Activated CD4-positive, alpha-beta T cell treated with anti-CD3 and anti-CD28 coated beads, Interleukin-2, amount 50 U/mL, for 4 hours (primary cell): ENCODE data around the gene DCAKD.
"Not testable (repeated sequence)": the region's sequence is repeated elsewhere in the genome, so short reads cannot be mapped to it uniquely, and the experiment has no call there.

Source experiments
- DNase-seq, 2 experiments: peaks; one replicate each; pipeline ENCODE4 v3.0.0-alpha.2; 2020

The DCAKD gene

GRCh38 chr17:45061606-45062205 is 10.3 kb upstream of the DCAKD start:
- no peak for DNase-seq

DNA sequence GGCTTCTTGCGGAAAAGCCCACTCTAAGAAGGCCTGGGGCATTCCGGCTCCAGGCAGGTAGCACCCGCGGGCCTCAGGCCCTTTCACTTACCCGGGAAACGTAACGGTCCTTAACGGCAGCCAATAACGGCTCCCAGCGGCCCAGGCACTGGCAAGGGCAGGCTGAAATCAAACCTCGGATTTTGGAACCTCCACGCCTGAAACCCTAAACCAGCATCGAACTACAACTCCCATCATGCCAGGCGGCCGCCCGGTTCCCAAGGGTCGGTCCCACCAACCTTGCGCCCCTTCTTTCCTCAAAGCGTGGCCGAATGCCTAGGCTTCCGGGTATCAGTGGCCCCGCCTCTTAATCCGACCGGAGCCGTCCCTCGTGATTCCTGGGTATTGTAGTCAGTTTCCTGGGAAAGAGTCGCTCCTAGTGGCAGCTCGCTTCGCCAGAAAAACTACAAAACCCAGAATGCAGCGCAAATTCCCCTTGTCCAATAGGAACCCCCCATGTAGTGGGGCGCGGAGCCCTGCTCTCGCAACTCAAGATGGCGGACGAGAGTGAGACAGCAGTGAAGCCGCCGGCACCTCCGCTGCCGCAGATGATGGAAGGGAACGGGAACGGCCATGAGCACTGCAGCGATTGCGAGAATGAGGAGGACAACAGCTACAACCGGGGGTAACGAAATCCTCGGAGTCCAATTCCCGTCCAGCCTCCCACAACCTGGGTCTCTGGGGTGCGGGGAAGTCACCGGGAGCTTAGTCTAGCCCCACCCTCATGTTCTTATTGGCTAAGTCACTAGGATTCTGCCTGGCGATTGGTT is 9.6 kb upstream of the DCAKD start, which contains the start of gene NMT1:
NMT1 (plus strand) TSS at position 521 of the 809 bp plus-strand sequence; CDS start at position 534, 13 bp downstream.
- peak; percentile 94 to 95 for DNase-seq

GRCh38 chr17:45060382-45060796 is 9.0 kb upstream of the DCAKD start:
- DNase-seq = no peak

GRCh38 chr17:45052052-45052772 is 780 bp upstream of the DCAKD start:
- peak in 1 of 2 experiments; percentile 10 for DNase-seq

DNA sequence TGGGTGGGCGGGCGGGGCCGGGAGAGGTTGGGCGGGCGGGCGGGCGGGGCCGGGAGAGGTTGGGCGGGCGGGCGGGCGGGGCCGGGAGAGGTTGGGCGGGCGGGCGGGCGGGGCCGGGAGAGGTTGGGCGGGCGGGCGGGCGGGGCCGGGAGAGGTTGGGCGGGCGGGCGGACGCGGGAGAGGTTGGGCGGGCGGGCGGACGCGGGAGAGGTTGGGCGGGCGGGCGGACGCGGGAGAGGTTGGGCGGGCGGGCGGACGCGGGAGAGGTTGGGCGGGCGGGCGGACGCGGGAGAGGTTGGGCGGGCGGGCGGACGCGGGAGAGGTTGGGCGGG is 254 bp upstream of the DCAKD start:
- DNase-seq = not testable (repeated sequence)

- peak; percentile 32 to 42 for DNase-seq
These were observed 862 bp downstream of the DCAKD start for GRCh38 chr17:45050481-45051059.

DNA sequence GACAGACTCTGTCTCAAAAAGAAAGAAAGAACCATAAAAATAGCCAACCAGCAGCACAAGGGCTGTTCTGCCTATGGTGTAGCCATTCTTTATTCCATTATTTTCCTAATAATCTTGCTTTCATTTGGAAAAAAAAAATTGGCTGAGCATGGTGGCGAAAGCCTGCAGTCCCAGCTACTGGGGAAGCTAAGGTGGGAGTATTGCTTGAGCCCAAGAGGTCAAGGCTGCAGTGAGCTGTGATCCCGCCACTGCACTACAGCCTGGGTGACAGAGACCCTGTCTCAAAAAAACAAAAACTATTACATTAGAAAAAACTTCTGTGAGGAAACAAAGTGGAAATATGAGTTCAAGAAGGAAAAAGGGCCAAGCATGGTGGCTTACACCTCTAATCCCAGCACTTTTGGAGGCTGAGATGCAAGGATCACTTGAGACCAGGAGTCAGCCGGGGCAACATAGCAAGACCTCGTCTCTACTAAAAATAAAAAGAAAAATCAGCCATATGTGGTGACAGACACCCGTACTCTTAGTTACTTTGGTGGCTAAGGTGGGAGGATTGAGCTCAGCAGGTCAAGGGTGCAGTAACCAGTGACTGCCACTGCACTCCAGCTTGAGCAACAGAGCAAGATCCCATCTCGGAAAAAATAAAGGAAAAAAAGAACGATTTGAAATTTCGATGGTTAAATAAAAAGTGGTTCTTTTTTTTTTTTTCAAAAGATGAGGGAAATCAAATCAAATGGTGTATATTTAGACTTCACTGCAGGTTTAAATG is 2.5 kb downstream of the DCAKD start:
- no peak for DNase-seq

GRCh38 chr17:45046537-45047125 is 4.8 kb downstream of the DCAKD start:
- DNase-seq = no peak

GRCh38 chr17:45043813-45044540 is 7.5 kb downstream of the DCAKD start:
- DNase-seq = no peak

DNA sequence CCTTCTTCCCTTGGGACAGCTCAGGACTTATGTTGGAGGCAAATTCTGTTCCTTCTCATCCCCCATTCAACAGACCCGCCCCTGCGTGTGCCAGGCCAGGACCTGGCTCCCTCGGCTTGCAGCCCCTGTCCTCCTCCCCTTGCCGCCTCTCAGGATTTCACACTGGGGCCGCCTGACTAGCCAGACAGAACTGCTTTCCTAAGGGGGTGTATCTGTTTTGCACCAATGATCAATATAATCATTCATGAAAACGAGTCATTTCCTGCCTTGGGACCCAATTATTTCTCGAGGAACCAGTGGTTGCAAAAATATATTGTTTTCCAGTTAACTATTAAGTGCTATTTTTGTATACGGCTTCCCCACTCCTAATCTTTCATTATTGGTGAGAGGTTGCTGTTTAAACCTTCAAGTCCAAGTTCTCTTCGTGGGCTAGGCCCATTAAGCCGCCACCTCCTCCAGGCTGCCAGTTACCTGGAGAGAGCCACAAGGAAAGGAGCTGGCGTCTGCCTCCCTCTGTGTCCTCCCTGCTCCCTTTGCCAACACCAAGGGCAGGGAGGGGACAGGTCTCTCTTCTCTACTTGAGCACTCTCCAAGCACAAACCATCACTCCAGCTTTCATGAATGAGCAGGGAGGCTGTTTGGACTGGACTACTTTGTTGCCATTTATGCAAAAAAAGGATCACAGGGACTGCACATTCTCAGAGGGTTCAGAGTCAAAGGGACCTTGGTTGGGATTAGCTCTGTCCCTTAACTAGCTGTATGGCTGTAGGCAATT is 8.9 kb downstream of the DCAKD start:
- no peak for DNase-seq

GRCh38 chr17:45040459-45040858 is 11.0 kb downstream of the DCAKD start:
- no peak for DNase-seq

GRCh38 chr17:45038728-45039634 is 12.5 kb downstream of the DCAKD start:
- no peak for DNase-seq

DNA sequence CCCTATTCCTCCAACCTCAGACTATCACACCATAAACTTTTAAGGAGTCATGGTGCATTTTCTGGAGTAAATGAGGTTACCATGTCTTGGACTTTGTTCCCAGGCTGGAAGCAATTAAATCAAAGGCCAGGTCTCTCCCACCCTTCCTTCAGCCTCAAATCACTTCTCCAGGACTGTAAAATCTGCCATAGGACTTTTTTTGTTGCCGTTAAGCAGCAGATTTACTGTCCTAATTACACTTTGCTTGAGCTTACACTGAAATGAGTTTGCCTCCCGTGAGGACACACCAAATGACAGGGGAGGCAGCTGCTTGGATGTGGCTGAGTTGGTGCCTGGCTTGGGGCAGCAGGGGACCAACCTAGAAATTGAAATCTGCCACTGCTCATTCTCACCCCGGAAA is 14.7 kb downstream of the DCAKD start:
- DNase-seq = no peak

- DNase-seq = no peak
These were observed 15.6 kb downstream of the DCAKD start for GRCh38 chr17:45035848-45036247.

DNA sequence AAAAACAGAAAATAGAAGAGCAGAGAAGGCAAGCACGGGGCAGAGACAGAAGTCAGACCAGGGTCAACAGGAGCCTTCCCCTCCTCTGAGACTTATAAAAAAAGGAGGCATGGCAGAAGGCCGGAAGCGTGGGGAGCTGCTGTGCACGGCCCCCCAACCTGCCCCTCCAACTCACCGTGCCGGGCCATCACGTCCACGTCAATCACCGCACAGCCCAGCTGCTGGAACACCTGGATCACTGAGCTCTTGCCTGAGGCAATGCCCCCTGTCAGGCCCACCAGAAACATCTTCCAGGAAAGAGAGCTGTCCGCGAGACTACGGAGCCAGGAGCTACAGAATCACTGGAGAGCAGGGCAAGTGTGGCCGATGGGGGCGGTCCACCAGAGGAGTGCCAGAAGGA is 16.8 kb downstream of the DCAKD start:
- DNase-seq = no peak

GRCh38 chr17:45032174-45032541 is 19.3 kb downstream of the DCAKD start:
- no peak for DNase-seq

GRCh38 chr17:45031231-45032173 is 19.9 kb downstream of the DCAKD start:
- DNase-seq = no peak

DNA sequence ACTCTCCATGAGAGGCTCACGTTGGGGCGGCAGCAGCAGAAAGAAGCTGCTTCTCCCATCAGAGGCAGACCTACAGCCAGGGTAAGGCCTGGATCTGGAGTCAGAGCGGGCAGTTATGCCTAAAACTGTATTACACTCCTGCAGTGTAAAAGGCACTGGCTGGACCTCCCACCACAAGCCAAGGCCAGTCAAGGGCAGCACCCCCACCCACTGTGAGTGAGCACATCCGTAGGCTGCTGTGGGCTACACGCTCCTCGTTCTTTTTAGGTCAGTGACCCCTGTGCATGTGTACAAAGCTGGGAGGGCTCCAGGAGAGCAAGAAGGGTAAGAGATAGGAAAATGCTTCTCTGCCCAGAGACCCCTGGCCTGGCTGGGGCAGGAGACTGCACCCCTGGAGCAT is 20.7 kb downstream of the DCAKD start:
- no peak for DNase-seq
